ENCODE measurements around the gene BDKRB2. TPM values are rescaled to one million over a fixed set of nuclear protein-coding genes. Genes with fewer than 3 reads are reported as not detected.
A peak's percentile ranks its signal among the peaks of the same experiment; 100 is the strongest.

BDKRB2 gene
- total and polyA plus RNA-seq, 2 of the 4 experiments (the other 2 are of a cell fraction) = 60.9 to 73.1 TPM

DNA sequence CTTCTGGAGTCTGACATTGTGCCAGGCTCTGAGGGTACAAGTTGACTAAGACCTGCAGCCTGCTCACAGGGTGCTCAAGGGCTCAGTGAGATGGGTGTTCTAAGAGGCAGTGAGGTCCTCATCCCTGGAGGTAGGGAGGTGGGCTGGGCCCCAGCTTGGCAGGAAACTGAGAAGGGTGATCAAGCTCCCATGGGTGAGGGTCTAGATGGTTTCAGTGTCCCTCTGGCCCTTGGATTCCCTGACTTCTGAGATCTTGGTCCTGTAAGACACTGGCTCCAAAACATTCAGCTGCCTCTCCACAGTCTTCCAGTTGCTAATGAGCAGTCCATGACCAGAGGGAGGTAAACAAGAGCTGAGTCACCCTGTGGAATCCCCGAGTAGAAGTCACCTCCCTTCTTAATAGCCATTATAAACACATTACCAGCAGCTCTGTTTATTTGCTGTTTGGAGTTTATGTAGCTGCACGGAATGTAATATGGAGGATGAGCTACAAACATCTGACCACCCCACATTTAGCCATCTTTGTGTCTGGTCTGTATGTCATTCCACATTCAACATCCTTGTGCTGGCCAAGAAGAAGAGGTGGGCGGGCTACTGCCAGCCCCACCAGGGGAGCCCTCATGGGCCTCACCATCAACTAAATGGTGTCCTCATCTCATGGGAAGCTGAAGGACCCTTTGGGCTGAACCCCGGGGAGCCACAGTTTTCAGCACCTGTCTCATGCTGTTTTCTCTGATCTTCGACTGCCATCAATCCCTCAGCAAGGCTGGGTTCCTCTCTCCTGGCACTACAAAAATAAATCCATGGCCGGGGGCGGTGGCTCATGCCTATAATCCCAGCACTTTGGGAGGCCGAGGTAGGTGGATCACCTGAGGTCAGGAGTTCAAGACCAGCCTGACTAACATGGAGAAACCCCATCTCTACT, 37.2 kb upstream of the BDKRB2 start (continued):
- no peak for TF ChIP-seq RFX5 (IDR thresholded peaks at IDR 0.05; ENCODE audit: low read depth, low read length)
- no peak for TF ChIP-seq MXI1 (IDR thresholded peaks at IDR 0.05; ENCODE audit: borderline replicate concordance, low read depth, low read length)
- peak; percentile 96 for TF ChIP-seq FOS (IDR thresholded peaks at IDR 0.05; ENCODE audit: low read depth, low read length)
- peak; percentile 38; the same call in 1 of the 2 replicates for TF ChIP-seq POLR2A (IDR thresholded peaks at IDR 0.05; ENCODE audit: low read depth, low read length)

GRCh38 chr14:96168581-96168980, 36.1 kb upstream of the BDKRB2 start:
- Histone ChIP-seq H3K9ac (ENCODE audit: low read depth, low read length) (no peak overlapping the region), H2BK20ac (ENCODE audit: low read depth, low read length) (peak overlapping the region; percentile 90), H3K9me3 (ENCODE audit: control insufficient read depth, insufficient read depth, low read length) (no peaks in the 10 kb centered on the region), H3K4me2 (ENCODE audit: low read depth, low read length) (no peak overlapping the region), H4K91ac (ENCODE audit: insufficient read depth, low read depth, low read length) (peak overlapping the region; percentile 60), H3K18ac (ENCODE audit: low read depth, low read length) (peak overlapping the region; percentile 33), H3K4me3 (ENCODE audit: insufficient read depth, low read depth, low read length) (no peak overlapping the region), H3K56ac (ENCODE audit: extremely low read depth, insufficient read depth, low read length) (no peak overlapping the region), H2AK9ac (replicated peaks; ENCODE audit: low read depth, low read length, poor library complexity) (no peak overlapping the region), H2BK5ac (ENCODE audit: low read depth, low read length, poor library complexity, severe bottlenecking) (no peak overlapping the region), H3K36me3 (ENCODE audit: control insufficient read depth, insufficient read depth, low read length) (no peaks in the 10 kb centered on the region), H3K9me1 (ENCODE audit: insufficient read depth, low read length) (peaks cover 16% of the 10 kb centered on the region), H3K27me3 (ENCODE audit: control insufficient read depth, insufficient read depth, low read length) (no peaks in the 10 kb centered on the region), H3K14ac (replicated peaks; ENCODE audit: low read depth, low read length) (peak overlapping the region; percentile 58), H2BK15ac (ENCODE audit: low read depth, low read length) (peak overlapping the region; percentile 53; the same call in 1 of the 3 replicates), H4K8ac (ENCODE audit: low read depth in 2 of 2, low read length in 2 of 2) (peak overlapping the region in 1 of 2 experiments; percentile 33; a peak in 2 of 4 replicates), H2AK5ac (ENCODE audit: low read depth, low read length) (peak overlapping the region; percentile 91; the same call in 1 of the 2 replicates), H3K4ac (ENCODE audit: low read depth, low read length) (peak overlapping the region; percentile 61), H3K79me1 (ENCODE audit: low read depth in 1 of 2, low read length in 2 of 2) (no peaks in the 10 kb centered on the region; a peak in 1 of 4 replicates), H3K4me1 (ENCODE audit: control insufficient read depth, insufficient read depth, low read length) (peaks cover 24% of the 10 kb centered on the region), H2AFZ (replicated peaks; ENCODE audit: low read length, poor library complexity) (no peak overlapping the region), H2BK120ac (ENCODE audit: low read depth, low read length) (peak overlapping the region; percentile 61), H3K27ac (ENCODE audit: insufficient read depth, low read length) (no peak overlapping the region), H4K20me1 (ENCODE audit: insufficient read depth, low read length) (no peaks in the 10 kb centered on the region), H3K23ac (ENCODE audit: low read depth, low read length) (no peak overlapping the region), H4K5ac (ENCODE audit: low read depth, low read length) (peak overlapping the region; percentile 27; the same call in 1 of the 2 replicates)
- intact Hi-C loops (cut with micrococcal nuclease) (loop anchor here (5.0 kb wide), 1 partner anchor 46 kb away; no protein-coding TSS in a partner anchor), in situ Hi-C loops (cut with MboI; ENCODE audit: low sequenced_read_pairs) (no loop called here), dilution Hi-C loops (cut with HindIII; ENCODE audit: low sequenced_read_pairs, unreplicated experiment) (no loop called here)
- BruUV-seq (replicated peaks) = no TSS peak
- ChIA-PET CTCF (interaction anchor here (0.6 to 2.5 kb wide), 5 partner anchors 10 to 628 kb away, joined by 3 to 8 read pairs (median 5); no protein-coding TSS in a partner anchor), POLR2A (ENCODE audit: unreplicated experiment) (no interaction called here)
- WGBS, 2 experiments (ENCODE audit: extremely low coverage in 2 of 2, insufficient read length in 1 of 2) = no CpG with 5 or more reads among the region's 4 CpGs
- no peak for DNase-seq
- ATAC-seq (ENCODE audit: low read depth) = no peak
- no peak for TF ChIP-seq MAFK (IDR thresholded peaks at IDR 0.05; ENCODE audit: low read depth, low read length)
- TF ChIP-seq RAD21 (IDR thresholded peaks at IDR 0.05; ENCODE audit: low read length) = no peak
- no peak for TF ChIP-seq RFX5 (IDR thresholded peaks at IDR 0.05; ENCODE audit: low read depth, low read length)
- TF ChIP-seq BHLHE40 (IDR thresholded peaks at IDR 0.05; ENCODE audit: low read depth, low read length) = no peak
- no peak for TF ChIP-seq CHD1 (IDR thresholded peaks at IDR 0.05; ENCODE audit: low read depth, low read length)
- TF ChIP-seq MXI1 (IDR thresholded peaks at IDR 0.05; ENCODE audit: borderline replicate concordance, low read depth, low read length) = no peak
- TF ChIP-seq RCOR1 (IDR thresholded peaks at IDR 0.05; ENCODE audit: insufficient replicate concordance, low read length) = no peak
- TF ChIP-seq, protein P1, sequence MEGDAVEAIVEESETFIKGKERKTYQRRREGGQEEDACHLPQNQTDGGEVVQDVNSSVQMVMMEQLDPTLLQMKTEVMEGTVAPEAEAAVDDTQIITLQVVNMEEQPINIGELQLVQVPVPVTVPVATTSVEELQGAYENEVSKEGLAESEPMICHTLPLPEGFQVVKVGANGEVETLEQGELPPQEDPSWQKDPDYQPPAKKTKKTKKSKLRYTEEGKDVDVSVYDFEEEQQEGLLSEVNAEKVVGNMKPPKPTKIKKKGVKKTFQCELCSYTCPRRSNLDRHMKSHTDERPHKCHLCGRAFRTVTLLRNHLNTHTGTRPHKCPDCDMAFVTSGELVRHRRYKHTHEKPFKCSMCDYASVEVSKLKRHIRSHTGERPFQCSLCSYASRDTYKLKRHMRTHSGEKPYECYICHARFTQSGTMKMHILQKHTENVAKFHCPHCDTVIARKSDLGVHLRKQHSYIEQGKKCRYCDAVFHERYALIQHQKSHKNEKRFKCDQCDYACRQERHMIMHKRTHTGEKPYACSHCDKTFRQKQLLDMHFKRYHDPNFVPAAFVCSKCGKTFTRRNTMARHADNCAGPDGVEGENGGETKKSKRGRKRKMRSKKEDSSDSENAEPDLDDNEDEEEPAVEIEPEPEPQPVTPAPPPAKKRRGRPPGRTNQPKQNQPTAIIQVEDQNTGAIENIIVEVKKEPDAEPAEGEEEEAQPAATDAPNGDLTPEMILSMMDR (conservative IDR thresholded peaks at IDR 0.05; ENCODE audit: low read depth, low read length) = no peak
- no peak for TF ChIP-seq POLR2A (IDR thresholded peaks at IDR 0.05; ENCODE audit: low read depth, low read length)
- no peak for TF ChIP-seq ELK1 (IDR thresholded peaks at IDR 0.05; ENCODE audit: borderline replicate concordance, low read depth, low read length)
- TF ChIP-seq FOS (IDR thresholded peaks at IDR 0.05; ENCODE audit: low read depth, low read length) = no peak
- no peak for TF ChIP-seq NFE2L2 (IDR thresholded peaks at IDR 0.05; ENCODE audit: low read depth, low read length)

All from IMR-90 (cell line).